Suppressor macrophage treated with lipopolysaccharide for 1 hour (primary cell): ENCODE results near the gene SYNGAP1.

Source experiments
- DNase-seq, 3 donors: peaks; one replicate each; pipeline ENCODE4 v3.0.0-alpha.2; 2020 to 2022

Gene SYNGAP1

GRCh38 chr6:33424855-33425667, 5.2 kb downstream of the SYNGAP1 start:
- DNase-seq: peak in 2 of 3 donors; percentile 28 to 29

- DNase-seq: peak; percentile 83 to 94 (median 87)
Observed at GRCh38 chr6:33425668-33426577, 6.1 kb downstream of the SYNGAP1 start.

- DNase-seq: peak; percentile 50 to 58 (median 55)
Observed at GRCh38 chr6:33426590-33427511, 7.0 kb downstream of the SYNGAP1 start.

GRCh38 chr6:33427585-33428223, 7.8 kb downstream of the SYNGAP1 start:
- peak; percentile 42 to 72 (median 53) for DNase-seq

DNA sequence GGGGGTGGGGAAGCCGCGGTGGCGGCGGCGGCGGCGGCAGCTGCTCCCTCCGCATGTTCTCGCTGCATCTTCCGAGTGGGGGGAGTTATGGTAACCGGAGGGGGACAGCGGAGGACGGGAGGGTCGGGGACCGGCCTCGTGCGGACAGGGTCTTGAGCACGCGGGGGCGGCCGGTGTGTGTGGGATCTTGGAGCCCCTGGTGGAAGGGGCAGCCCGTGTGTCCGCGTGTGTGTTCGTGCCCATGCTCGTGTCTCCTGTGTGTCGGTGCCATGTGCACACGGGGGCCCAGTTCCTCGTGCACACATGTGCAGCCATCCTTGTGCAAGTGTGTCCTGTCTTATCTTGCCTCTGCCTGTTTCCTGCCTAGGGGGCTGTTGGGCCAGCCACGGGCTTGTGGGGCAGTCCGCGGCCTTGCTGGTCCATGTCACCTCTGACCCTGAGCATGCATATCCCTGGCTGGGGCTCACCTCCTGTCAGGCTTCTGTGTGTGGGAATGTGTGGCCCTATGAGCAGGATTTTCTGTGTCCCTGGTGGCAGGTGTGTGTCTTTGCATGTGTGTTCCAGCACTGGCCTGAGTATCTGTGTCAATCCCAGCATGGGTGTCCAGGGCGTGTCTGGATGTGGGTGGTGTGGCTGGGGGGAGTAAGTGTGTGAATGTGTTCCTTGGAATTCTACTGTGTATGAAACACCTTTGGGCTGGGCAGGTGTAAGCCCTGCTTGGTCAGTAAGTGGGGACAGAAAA, 8.5 kb downstream of the SYNGAP1 start:
- peak in 2 of 3 donors; percentile 28 to 30 for DNase-seq

GRCh38 chr6:33428966-33429749, 9.3 kb downstream of the SYNGAP1 start:
- no peak for DNase-seq

DNA sequence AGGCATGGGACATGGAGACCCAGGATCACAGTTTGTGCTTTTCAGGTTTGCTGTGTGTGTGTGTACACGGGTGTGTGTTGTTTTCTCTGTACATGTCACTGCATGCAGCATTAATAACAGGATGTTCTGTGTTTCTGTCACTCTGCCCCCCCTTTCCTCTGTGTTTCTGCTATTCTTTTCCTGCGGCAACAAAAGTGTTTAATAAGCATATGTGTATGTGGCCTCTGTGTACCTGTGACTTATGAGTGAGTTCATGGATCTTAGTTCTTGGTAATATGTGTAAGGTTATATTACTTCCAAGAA, 9.8 kb downstream of the SYNGAP1 start:
- no peak for DNase-seq

DNA sequence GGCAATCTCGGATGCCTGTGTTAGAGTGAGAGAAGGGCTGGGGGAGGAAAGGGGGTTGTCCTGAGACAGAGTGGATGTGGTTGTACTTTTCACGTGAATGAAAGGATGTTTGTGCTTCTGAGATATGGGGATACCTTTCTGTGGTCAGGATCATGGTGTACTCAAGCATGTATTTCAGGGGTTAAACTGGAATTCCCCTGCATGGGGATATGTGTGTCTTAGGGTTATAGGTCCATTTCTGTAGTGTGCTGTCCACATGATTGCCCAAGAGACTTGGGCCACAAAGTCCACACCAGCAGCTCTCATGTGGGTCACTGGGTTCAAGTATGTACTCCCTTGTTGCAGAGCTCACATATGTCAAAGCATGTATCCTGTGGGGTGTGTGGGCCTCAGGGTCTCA, 10.5 kb downstream of the SYNGAP1 start:
- DNase-seq: no peak

DNA sequence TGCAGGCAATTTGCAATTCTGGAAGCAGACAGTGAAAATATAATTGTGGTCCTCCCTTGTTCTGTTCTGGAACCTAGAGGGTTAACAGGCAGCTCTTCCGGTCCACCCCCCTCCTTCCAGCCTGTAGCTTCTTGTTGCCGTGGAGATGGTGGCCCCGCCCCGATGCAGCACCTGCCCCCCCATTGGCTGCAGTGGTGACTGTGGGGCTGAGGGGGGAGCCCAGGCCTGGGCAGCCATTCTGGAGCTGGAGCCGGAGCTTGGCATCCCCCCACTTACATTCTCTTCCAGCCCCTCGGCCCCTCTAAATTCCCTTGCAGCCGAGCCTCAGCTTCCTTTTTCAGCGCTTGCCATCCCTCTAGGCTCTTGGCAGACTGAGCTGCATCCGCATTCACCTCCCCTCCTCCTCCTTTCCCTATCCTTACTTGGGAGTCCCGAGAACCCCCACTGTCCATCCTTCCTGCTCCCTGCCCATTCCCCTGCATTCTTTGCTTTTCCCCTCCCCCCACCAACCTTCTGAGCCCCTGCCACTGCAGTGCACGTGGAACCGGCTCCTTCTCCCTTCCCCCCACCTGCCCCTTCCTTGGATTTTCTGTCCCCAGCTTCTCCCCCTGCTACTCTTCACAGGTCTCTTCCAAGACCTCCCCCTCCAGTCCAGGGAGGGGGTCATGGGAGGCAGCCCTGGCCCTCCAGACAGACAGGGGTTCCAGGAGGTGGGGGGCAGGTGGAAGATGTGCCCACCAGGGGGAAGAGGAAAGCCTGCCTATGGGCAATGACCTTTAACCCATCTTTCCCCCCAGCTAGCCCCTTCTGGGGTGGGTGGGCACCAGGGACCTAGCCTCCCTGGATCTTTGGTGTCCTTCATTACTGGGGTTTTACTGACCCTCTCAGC, 11.4 kb downstream of the SYNGAP1 start:
- DNase-seq: peak in 2 of 3 donors; percentile 26 to 47

- no peak for DNase-seq
Observed at GRCh38 chr6:33431880-33432541, 12.1 kb downstream of the SYNGAP1 start.

GRCh38 chr6:33432546-33432945, 12.7 kb downstream of the SYNGAP1 start:
- no peak for DNase-seq

DNA sequence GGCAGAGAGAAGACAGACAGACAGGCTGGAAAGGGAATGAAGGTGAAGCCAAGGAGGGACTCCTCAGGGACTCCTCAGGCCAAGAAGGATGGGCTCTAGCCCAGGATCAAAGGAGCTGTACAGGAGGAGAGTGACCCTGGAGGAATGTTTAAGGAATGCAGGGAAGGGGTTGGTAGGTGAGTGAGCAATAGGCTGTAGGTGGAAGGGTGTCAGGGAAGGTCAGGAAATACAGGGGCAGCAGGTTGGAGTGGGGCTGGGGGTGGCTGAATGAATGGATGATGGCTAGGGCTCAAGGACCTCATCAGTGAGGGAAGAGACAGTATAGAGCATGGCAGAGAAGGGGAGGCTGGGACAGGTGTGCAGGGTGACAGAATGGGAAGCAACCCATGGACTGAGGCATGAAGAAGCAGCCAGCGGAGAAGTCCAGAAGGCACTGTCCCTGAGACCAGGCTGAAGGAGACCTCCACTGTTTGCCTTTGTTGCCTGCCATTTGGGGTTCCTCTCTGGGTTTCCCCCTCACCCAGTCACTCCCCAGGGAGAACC, 13.2 kb downstream of the SYNGAP1 start:
- no peak for DNase-seq

DNA sequence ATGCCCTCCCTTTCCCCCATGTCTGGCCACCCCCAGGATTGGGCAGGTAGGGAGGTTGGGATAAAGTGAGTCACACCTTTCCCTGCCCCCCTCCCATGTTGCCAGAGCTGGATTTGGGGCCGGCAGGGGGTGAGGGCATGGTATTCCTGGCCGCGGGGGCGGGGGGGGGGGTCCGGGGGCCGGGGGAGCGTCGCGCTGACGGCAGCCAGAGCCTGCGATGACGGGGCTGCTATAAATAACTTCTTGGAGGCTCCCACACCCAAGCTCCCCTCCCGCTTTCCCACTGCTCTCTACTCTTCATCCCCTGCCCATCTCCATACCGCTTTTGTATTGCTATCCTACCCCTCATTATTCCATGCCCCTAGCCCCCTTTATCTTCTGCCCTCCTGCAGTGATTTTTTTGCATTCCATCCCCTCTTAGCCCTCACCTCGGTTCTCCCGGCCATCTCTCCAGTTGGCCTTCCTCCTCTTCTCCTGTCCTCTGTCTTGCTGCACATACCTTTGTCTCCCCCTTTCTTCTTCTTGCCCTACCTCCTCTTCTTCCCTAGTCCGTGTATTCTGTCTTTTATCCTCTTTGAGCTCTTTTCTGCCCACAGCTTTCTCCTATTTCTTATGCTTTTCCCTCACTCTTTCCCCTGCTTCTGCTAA, 13.8 kb downstream of the SYNGAP1 start:
- no peak for DNase-seq

DNA sequence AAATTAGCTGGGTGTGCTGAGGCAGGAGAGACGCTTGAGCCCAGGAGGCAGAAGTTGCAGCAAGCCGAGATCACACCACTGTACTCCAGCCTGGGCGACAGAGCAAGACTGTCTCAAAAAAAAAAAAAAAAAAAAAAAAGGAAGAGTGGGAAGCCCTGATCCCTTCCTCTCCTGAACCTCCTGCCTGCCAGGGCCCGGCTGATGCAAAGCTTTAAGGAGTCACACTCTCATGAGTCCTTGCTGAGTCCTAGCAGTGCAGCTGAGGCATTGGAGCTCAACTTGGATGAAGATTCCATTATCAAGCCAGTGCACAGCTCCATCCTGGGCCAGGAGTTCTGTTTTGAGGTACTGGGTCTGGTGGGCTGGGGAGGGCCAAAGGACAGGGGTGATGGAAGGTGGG, 15.1 kb downstream of the SYNGAP1 start:
- peak; percentile 65 to 79 (median 69) for DNase-seq

- DNase-seq: no peak
Observed at GRCh38 chr6:33437666-33438065, 17.8 kb downstream of the SYNGAP1 start.

DNA sequence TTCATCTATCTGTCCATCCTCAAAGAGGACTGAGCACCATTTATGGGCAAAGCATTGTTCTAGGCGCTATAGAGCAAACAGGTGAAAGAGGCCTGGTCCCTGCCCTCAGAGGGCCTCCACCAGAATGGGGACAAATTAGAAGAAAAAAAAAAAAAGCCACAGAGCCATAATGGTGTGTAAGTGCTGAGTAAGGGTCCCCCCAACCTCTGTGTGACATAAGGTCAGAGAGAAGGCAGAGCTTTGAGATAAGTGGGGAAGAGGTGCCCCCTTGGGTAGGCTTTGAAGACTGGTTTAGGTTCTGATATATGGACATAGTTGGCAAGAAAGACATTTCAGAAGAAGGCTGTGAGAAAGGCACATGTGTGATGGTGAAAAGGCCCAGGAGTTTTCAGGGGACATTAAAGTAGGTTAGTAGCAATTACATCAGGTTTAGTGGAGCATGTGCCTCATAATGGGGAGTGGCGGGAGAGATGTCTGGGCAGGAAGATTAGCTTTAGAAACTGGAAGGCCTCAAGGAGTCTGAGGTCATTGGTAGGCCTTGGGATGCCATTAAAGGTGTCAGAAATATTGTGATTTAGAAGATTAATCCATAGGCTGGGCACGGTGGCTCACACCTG, 19.2 kb downstream of the SYNGAP1 start:
- DNase-seq: no peak

DNA sequence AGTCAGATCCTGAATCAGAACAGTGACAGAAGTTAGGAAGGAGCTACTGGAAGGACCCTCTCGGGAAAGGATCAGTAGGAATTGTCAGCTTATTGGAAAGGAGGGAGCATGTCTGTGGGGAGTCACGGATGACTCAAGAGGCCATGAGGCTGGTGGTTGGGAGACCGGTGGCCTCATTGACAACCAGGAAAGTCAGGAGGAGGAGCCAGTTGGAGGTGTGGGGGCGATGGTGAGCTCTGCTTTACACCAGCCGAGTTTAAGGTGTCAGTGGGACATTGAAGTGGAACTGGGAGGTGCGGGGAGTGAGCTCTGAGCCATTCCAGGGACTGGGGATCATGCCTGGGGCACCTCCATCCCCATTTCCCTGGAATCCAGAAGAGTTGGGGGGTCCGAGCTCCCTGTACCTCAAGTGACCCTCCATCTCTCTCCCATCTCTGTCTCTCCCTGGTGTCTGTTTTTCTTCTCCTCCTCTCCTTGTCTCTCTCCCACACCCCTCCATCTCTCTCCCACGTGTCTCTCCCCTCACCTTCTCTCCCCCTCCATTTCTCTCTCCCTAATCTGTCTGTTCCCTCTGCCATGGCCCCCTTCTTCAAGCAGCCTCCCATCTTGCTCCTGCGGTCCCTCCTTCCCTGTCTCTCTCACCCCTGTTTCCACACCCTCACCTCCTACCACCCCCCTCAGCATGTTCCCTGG, 20.2 kb downstream of the SYNGAP1 start:
- DNase-seq: no peak
